HCT116 (cell line): ENCODE measurements around the gene CABP2. TPM values are rescaled to one million over a fixed set of nuclear protein-coding genes. Genes with fewer than 3 reads are reported as not detected.
"Not testable (repeated sequence)": the region's sequence is repeated elsewhere in the genome, so short reads cannot be mapped to it uniquely, and the experiment has no call there.

ENCODE experiments used
- ATAC-seq: fragments of 200-7000 bp; cut with Tn5 transposase; 2 replicates; pipeline ENCODE4 v1.9.1; 2020; ENCODE audit warnings: mild to moderate bottlenecking, moderate library complexity
- BruUV-seq: library from RNA; stranded (reverse); fragments of 400-500 nt; replicated peaks from 2 replicates; lab custom pipeline; 2021; lab: Mats Ljungman, UMichigan
- CTCF ChIA-PET: fragments of 300-600 bp; sonication (Branson Sonifier 250); formaldehyde crosslinking; loops from one replicate; lab custom pipeline; 2021; ENCODE audit warnings: antibody characterized with exemption; lab: Charles Lee
- POLR2A ChIA-PET: fragments of 300-600, 350-600 bp; sonication (Branson Sonifier 250); formaldehyde crosslinking; loops from one replicate; lab custom pipeline; 2021; ENCODE audit warnings: antibody characterized with exemption; lab: Charles Lee
- RAD21 ChIA-PET, 2 experiments: fragments of 300-600 bp; sonication (Branson Sonifier 250); formaldehyde crosslinking; loops; one replicate each; lab custom pipeline; 2023; ENCODE audit warnings: low total read pairs in 2 of 2; ENCODE audit not compliant: uncharacterized antibody in 2 of 2, unreplicated experiment in 2 of 2, low non-redundant PET in 1 of 2; lab: Charles Lee
- DNase-seq: peaks from one replicate; pipeline ENCODE4 v3.0.0-alpha.2; 2010; ENCODE audit warnings: low read depth, low spot score
- H2AFZ ChIP-seq: fragments of 200-600 bp; shearing (Covaris generic), sonication (generic); 2 replicates; pipeline ENCODE4 v1.6.1; 2017; ENCODE audit warnings: low read depth, mixed run types, mixed read lengths, antibody characterized with exemption, low read length; ENCODE audit not compliant: poor library complexity, severe bottlenecking
- H3K27ac ChIP-seq: 2 replicates; pipeline ENCODE4 v1.5.1; 2012; ENCODE audit warnings: low read depth, low read length
- H3K27me3 ChIP-seq: fragments of 200-600 bp; sonication (generic); 2 replicates; pipeline ENCODE4 v1.6.1; 2016; ENCODE audit warnings: mixed run types, low read length, mixed read lengths; ENCODE audit not compliant: insufficient read depth
- H3K36me3 ChIP-seq, 2 experiments: fragments of 200-500 bp in 1 of 2; fragments of 200-600 bp in 1 of 2; sonication (Bioruptor generic) in 1 of 2; sonication (generic) in 1 of 2; 2 replicates each; pipeline versions ENCODE4 v1.5.1 to v1.6.1; 2014 to 2016; ENCODE audit warnings: low read length in 2 of 2, inconsistent platforms in 1 of 2, mixed read lengths in 1 of 2, mixed run types in 1 of 2; ENCODE audit not compliant: insufficient read depth in 2 of 2, control insufficient read depth in 1 of 2
- H3K4me1 ChIP-seq, 2 experiments: fragments of 200-600 bp in 1 of 2; sonication (generic) in 1 of 2; 2 replicates each; pipeline versions ENCODE4 v1.5.1 to v1.6.1; 2012 to 2017; ENCODE audit warnings: low read length in 2 of 2, inconsistent platforms in 1 of 2, mild to moderate bottlenecking in 1 of 2, mixed read lengths in 1 of 2, mixed run types in 1 of 2, moderate library complexity in 1 of 2; ENCODE audit not compliant: insufficient read depth in 2 of 2, control insufficient read depth in 1 of 2
- H3K4me2 ChIP-seq: fragments of 200-600 bp; sonication (generic); 2 replicates; pipeline ENCODE4 v1.6.1; 2017; ENCODE audit warnings: mixed run types, low read length, mixed read lengths
- H3K4me3 ChIP-seq, 2 experiments: fragments of 200-600 bp in 1 of 2; sonication (generic) in 1 of 2; replicated peaks in 1 of 2; 2 replicates each; pipeline ENCODE4 v1.5.1; 2011 to 2016; ENCODE audit warnings: low read length in 2 of 2, control low read depth in 1 of 2, low read depth in 1 of 2, mild to moderate bottlenecking in 1 of 2, mixed read lengths in 1 of 2, mixed run types in 1 of 2
- H3K79me2 ChIP-seq: fragments of 200-600 bp; sonication (generic); 2 replicates; pipeline ENCODE4 v1.6.1; 2017; ENCODE audit warnings: mild to moderate bottlenecking, mixed run types, low read length, moderate library complexity, mixed read lengths; ENCODE audit not compliant: insufficient read depth
- H3K9ac ChIP-seq: fragments of 200-600 bp; sonication (generic); 2 replicates; pipeline ENCODE4 v1.6.1; 2016; ENCODE audit warnings: low read length, mixed read lengths
- H3K9me2 ChIP-seq: fragments of 200-600 bp; sonication (generic), shearing (Covaris generic); 2 replicates; pipeline ENCODE4 v1.6.1; 2017; ENCODE audit warnings: mixed run types, mild to moderate bottlenecking, moderate library complexity; ENCODE audit not compliant: insufficient read depth
- H3K9me3 ChIP-seq, 2 experiments: fragments of 200-500 bp in 1 of 2; fragments of 200-600 bp in 1 of 2; sonication (Bioruptor generic) in 1 of 2; sonication (generic) in 1 of 2; 2 replicates each; pipeline ENCODE4 v1.6.1; 2014 to 2017; ENCODE audit warnings: low read length in 2 of 2, mixed read lengths in 2 of 2, inconsistent platforms in 1 of 2, low read depth in 1 of 2, mild to moderate bottlenecking in 1 of 2, mixed run types in 1 of 2, moderate library complexity in 1 of 2; ENCODE audit not compliant: control insufficient read depth in 1 of 2, insufficient read depth in 1 of 2
- H4K20me1 ChIP-seq: fragments of 200-600 bp; sonication (generic), shearing (Covaris generic); 2 replicates; pipeline ENCODE4 v1.6.1; 2017; ENCODE audit warnings: mixed run types, mild to moderate bottlenecking, moderate library complexity; ENCODE audit not compliant: insufficient read depth
- EZH2phosphoT487 ChIP-seq: fragments of 200-600 bp; IDR thresholded peaks from 2 replicates; pipeline ENCODE4 v1.6.1; 2018; ENCODE audit warnings: antibody characterized with exemption, borderline replicate concordance
- intact Hi-C: fragments of 100-400 bp; cut with micrococcal nuclease; formaldehyde crosslinking; loops from 2 replicates; pipeline ENCODE4 v1.10.0; 2022
- total RNA-seq: library from RNA; stranded (reverse); gene quantifications from one replicate; pipeline ENCODE4 v1.2.1, GENCODE V29; 2021; ENCODE audit not compliant: unreplicated experiment

The CABP2 gene
- total RNA-seq, 1 experiment from 2014 or later, result not detected

DNA sequence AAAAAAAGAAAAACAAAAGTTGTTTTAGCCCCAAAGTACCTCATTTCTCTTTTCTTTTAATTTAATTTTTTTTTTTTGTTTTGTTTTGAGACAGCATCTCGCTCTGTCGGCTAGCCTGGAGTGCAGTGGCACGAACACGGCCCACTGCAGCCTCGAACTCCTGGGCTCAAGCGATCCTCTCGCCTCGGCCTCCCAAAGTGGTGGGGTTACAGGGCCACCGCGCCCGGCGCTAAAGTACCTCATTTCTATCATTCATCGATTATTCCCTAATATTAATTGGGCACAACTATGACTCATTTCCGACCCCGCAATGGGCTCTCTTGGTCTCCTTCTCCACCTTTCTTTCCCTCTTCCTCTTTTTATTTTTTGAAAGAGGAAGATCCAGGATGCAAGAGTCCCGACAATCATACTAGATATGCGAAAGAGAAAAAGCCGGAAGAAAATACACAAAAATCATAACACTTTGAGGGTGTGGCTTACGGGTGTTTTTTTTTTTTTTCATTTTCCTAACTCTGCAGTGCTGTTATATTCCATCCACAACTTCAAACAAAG lies 40.9 kb downstream of the CABP2 start:
- peaks cover 7 to 28% of the 10 kb centered on the region in 2 experiments; a peak in 3 of 4 replicates for H3K4me1 ChIP-seq
- ChIA-PET CTCF (interaction anchor here (1.0 kb wide), 1 partner anchor 81 kb away, joined by 4 read pairs; the partner anchor contains the start of gene PPP1CA), RAD21 (interaction anchor here in 1 of 2 experiments (1.1 kb wide), 1 partner anchor 81 kb away, joined by 4 read pairs; the partner anchor contains the start of gene PPP1CA), POLR2A (interaction anchor here (0.7 to 1.0 kb wide), 2 partner anchors 13 to 81 kb away, joined by 3 to 9 read pairs; partner anchors contain the start of genes PPP1CA and TMEM134)
- peak overlapping the region; percentile 51 to 61 for H3K4me3 ChIP-seq
- H4K20me1 ChIP-seq, result no peaks in the 10 kb centered on the region
- peaks cover 7% of the 10 kb centered on the region; the same call in 1 of the 2 replicates for H3K79me2 ChIP-seq
- H3K9ac ChIP-seq, result peak overlapping the region; percentile 56
- TSS peak; percentile 84 for BruUV-seq
- no peaks in the 10 kb centered on the region for H3K9me2 ChIP-seq
- H3K4me2 ChIP-seq, result peak overlapping the region; percentile 83
- peak; percentile 8 for ATAC-seq
- no peaks in the 10 kb centered on the region for H3K36me3 ChIP-seq
- H2AFZ ChIP-seq, result peak overlapping the region; percentile 95
- no peaks in the 10 kb centered on the region for H3K27me3 ChIP-seq
- TF ChIP-seq EZH2phosphoT487, result no peak
- TF ChIP-seq, all 23 proteins: peak for 0
- no peak for DNase-seq
- H3K27ac ChIP-seq, result peak overlapping the region; percentile 46; the same call in 1 of the 2 replicates
- intact Hi-C loops, result no loop called here
- no peaks in the 10 kb centered on the region for H3K9me3 ChIP-seq

DNA sequence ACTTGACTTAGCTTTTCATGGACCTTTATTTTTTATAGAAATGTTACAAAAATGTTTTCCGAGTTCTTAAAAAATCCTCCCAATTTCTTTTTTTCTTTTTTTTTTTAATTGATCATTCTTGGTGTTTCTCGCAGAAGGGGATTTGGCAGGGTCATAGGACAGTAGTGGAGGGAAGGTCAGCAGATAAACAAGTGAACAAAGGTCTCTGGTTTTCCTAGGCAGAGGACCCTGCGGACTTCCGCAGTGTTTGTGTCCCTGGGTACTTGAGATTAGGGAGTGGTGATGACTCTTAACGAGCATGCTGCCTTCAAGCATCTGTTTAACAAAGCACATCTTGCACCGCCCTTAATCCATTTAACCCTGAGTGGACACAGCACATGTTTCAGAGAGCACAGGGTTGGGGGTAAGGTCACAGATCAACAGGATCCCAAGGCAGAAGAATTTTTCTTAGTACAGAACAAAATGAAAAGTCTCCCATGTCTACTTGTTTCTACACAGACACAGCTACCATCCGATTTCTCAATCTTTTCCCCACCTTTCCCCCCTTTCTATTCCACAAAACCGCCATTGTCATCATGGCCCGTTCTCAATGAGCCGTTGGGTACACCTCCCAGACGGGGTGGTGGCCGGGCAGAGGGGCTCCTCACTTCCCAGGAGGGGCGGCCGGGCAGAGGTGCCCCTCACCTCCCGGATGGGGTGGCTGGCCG lies 45.7 kb downstream of the CABP2 start:
- H2AFZ ChIP-seq, H3K4me2 ChIP-seq, H3K9me3 ChIP-seq, H3K4me3 ChIP-seq, DNase-seq, H3K27ac ChIP-seq, ATAC-seq, H3K27me3 ChIP-seq, H3K36me3 ChIP-seq, H4K20me1 ChIP-seq, RAD21 ChIA-PET, BruUV-seq, H3K4me1 ChIP-seq, intact Hi-C loops, H3K9ac ChIP-seq, H3K9me2 ChIP-seq, POLR2A ChIA-PET, H3K79me2 ChIP-seq: not testable (repeated sequence)
- CTCF ChIA-PET, result interaction anchor here (0.7 kb wide), 1 partner anchor 96 kb away, joined by 3 read pairs; no protein-coding TSS in a partner anchor

DNA sequence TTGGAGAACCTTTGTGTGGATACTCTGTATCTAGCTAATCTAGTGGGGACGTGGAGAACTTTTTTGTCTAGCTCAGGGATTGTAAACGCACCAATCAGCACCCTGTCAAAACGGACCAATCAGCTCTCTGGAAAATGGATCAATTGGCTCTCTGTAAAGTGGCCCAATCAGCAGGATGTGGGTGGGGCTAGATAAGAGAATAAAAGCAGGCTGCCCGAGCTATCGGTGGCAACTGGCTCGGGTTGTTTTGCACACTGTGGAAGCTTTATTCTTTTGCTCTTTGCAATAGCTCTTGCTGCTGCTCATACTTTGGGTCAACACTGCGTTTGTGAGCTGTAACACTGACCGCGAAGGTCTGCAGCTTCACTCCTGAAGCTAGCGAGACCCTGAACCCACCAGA lies 46.6 kb downstream of the CABP2 start:
- ATAC-seq, H3K79me2 ChIP-seq, H2AFZ ChIP-seq, DNase-seq, H3K9ac ChIP-seq, POLR2A ChIA-PET, RAD21 ChIA-PET, intact Hi-C loops, H3K36me3 ChIP-seq, H3K27me3 ChIP-seq, H4K20me1 ChIP-seq, H3K4me2 ChIP-seq, H3K27ac ChIP-seq, H3K4me3 ChIP-seq, H3K9me3 ChIP-seq, H3K4me1 ChIP-seq, H3K9me2 ChIP-seq, BruUV-seq: not testable (repeated sequence)
- CTCF ChIA-PET, result interaction anchor here (0.7 kb wide), 1 partner anchor 95 kb away, joined by 3 read pairs; no protein-coding TSS in a partner anchor
